GM12801 (cell line): Measurements from ENCODE around the gene STXBP6.

Experiments used
- TF ChIP-seq, protein P1 (sequence below): IDR thresholded peaks from one replicate; pipeline ENCODE4 v1.5.1; 2011; ENCODE audit warnings: control low read depth; ENCODE audit not compliant: insufficient read length; ENCODE audit errors: extremely low read depth

STXBP6 gene

DNA sequence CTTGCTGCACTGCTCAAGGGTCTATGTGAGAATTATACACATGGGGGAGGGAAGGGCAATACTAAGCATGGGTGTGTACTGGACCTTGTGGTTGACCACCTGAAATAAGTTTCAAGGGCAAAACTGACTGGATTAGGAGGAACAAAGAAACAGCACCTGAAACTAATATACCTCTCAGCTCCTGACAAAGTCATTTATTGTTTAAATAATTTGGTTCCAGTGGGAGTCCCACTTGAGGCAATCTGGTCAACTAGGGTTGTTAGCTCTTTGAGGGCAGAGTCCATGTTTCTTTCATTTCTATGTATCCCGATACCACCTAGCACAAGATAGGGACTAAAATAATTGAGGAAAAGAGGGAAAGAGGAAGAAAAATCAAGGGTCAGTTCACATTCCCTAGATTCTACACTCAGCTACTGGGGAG, 45.5 kb downstream of the STXBP6 start:
- TF ChIP-seq, protein P1, sequence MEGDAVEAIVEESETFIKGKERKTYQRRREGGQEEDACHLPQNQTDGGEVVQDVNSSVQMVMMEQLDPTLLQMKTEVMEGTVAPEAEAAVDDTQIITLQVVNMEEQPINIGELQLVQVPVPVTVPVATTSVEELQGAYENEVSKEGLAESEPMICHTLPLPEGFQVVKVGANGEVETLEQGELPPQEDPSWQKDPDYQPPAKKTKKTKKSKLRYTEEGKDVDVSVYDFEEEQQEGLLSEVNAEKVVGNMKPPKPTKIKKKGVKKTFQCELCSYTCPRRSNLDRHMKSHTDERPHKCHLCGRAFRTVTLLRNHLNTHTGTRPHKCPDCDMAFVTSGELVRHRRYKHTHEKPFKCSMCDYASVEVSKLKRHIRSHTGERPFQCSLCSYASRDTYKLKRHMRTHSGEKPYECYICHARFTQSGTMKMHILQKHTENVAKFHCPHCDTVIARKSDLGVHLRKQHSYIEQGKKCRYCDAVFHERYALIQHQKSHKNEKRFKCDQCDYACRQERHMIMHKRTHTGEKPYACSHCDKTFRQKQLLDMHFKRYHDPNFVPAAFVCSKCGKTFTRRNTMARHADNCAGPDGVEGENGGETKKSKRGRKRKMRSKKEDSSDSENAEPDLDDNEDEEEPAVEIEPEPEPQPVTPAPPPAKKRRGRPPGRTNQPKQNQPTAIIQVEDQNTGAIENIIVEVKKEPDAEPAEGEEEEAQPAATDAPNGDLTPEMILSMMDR = no peak

GRCh38 chr14:25003537-25003936, 46.4 kb downstream of the STXBP6 start:
- TF ChIP-seq, protein P1 = no peak

- TF ChIP-seq, protein P1 = no peak
Observed at GRCh38 chr14:25001601-25002000, 48.3 kb downstream of the STXBP6 start.

DNA sequence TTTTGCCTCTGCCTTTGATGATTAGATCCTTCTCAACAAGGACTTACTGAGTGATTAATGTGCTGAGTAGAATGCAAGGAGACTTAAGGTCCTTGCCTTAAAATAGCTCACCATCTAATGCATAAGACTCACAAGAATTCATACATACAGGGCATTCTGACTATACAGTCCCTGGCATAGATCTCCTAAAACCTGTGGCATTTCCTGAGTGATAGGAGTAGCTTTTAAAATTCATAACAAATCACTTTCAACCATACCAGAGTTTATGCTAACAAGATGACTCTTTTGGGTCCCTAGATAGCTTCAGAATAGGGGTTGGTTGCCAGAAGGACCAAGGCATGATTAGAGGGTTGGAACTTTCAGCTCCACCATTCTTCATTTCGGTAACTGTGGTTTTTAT, 48.8 kb downstream of the STXBP6 start:
- TF ChIP-seq, protein P1 = no peak

DNA sequence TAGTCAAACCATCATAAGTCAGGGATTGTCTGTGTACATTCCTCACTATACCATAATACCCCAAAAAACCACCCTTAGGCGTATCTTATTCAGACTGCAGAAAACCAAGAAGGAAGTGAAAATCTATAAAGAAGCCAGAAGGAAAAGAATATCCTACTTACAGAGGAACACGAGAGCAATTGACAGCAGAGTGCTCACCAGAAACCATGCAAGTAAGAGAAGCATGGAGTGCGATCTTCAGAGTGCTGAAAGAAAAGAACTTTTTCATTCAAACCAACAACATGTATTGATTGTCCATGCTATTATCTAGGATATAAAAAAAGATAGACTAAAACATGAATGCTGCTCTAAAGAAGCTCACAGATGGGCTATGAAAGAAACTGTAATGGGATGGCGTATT, 50.8 kb downstream of the STXBP6 start:
- TF ChIP-seq, protein P1 = no peak

GRCh38 chr14:24996930-24997725, 52.8 kb downstream of the STXBP6 start:
- TF ChIP-seq, protein P1 = no peak

DNA sequence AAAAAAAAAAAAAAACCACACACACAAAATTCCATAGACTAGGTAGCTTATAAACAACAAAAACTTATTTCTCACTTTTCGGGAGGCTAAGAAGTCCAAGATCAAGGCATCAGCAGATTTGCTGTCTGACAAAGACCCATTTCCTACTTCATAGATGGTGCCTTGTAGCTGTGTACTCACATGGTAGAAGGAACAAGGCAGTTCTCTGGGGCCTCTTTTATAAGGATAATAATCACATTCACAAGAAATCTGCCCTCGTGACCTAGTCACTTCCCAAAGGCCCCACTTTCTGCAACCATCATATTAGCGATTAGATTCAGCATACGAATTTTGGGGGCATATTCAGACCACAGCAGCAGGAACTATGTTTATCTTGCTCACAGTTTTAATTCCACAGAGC, 54.9 kb downstream of the STXBP6 start:
- TF ChIP-seq, protein P1 = no peak
